Measurements from ENCODE around the gene BHLHA9.

Gene BHLHA9

GRCh38 chr17:1255041-1255440 lies 15.2 kb upstream of the BHLHA9 start:
- DNase-seq (ENCODE audit: low read depth) = no peak

GRCh38 chr17:1256699-1257098 lies 13.5 kb upstream of the BHLHA9 start:
- no peak for DNase-seq (ENCODE audit: low read depth)

GRCh38 chr17:1260086-1260769 lies 10.0 kb upstream of the BHLHA9 start:
- DNase-seq (ENCODE audit: low read depth) = no peak

GRCh38 chr17:1260770-1261161 lies 9.5 kb upstream of the BHLHA9 start:
- no peak for DNase-seq (ENCODE audit: low read depth)

GRCh38 chr17:1264196-1264595 lies 6.0 kb upstream of the BHLHA9 start:
- DNase-seq (ENCODE audit: low read depth) = no peak

- no peak for DNase-seq (ENCODE audit: low read depth)
Observed at GRCh38 chr17:1267471-1267943, 2.7 kb upstream of the BHLHA9 start.

- no peak for DNase-seq (ENCODE audit: low read depth)
Observed at GRCh38 chr17:1271030-1271423, 783 bp downstream of the BHLHA9 start.

GRCh38 chr17:1271441-1271840 lies 1.2 kb downstream of the BHLHA9 start:
- no peak for DNase-seq (ENCODE audit: low read depth)

GRCh38 chr17:1272701-1273100 lies 2.5 kb downstream of the BHLHA9 start:
- no peak for DNase-seq (ENCODE audit: low read depth)

GRCh38 chr17:1273492-1274244 lies 3.4 kb downstream of the BHLHA9 start:
- no peak for DNase-seq (ENCODE audit: low read depth)

GRCh38 chr17:1274245-1274608 lies 4.0 kb downstream of the BHLHA9 start:
- DNase-seq (ENCODE audit: low read depth) = no peak

GRCh38 chr17:1275205-1275961 lies 5.1 kb downstream of the BHLHA9 start:
- DNase-seq (ENCODE audit: low read depth) = no peak

- DNase-seq (ENCODE audit: low read depth) = peak; percentile 47
Observed at GRCh38 chr17:1275962-1276736, 5.9 kb downstream of the BHLHA9 start.

GRCh38 chr17:1280652-1281051 lies 10.4 kb downstream of the BHLHA9 start:
- DNase-seq (ENCODE audit: low read depth) = no peak

GRCh38 chr17:1286379-1287106 lies 16.3 kb downstream of the BHLHA9 start:
- no peak for DNase-seq (ENCODE audit: low read depth)

- DNase-seq (ENCODE audit: low read depth) = no peak
Observed at GRCh38 chr17:1289695-1290094, 19.5 kb downstream of the BHLHA9 start.

GRCh38 chr17:1290676-1291075 lies 20.4 kb downstream of the BHLHA9 start:
- no peak for DNase-seq (ENCODE audit: low read depth)

GRCh38 chr17:1294157-1294717 lies 24.0 kb downstream of the BHLHA9 start:
- peak; percentile 22 for DNase-seq (ENCODE audit: low read depth)

- DNase-seq (ENCODE audit: low read depth) = no peak
Observed at GRCh38 chr17:1298606-1299005, 28.4 kb downstream of the BHLHA9 start.

- DNase-seq (ENCODE audit: low read depth) = no peak
Observed at GRCh38 chr17:1299552-1300370, 29.5 kb downstream of the BHLHA9 start.

Data from stimulated activated CD8-positive, alpha-beta memory T cell treated with anti-CD3 and anti-CD28 coated beads, Interleukin-15, amount 100 ng/mL, for 24 hours (primary cell).